Right cardiac atrium (tissue), 5 donors: Measurements from ENCODE around the gene CHD1L. TPM values are rescaled to one million over a fixed set of nuclear protein-coding genes. Genes with fewer than 3 reads are reported as not detected.
"Not testable (repeated sequence)": the region's sequence is repeated elsewhere in the genome, so short reads cannot be mapped to it uniquely, and the experiment has no call there.

Source experiments
- ATAC-seq, 2 donors: fragments of 200-7000 bp; cut with Tn5 transposase; one replicate each; pipeline versions ENCODE4 v1.8.0 to v1.9.1; 2020; ENCODE audit warnings: moderate library complexity in 2 of 2, mild to moderate bottlenecking in 1 of 2
- DNase-seq, 3 donors: peaks; one replicate each; pipeline ENCODE4 v3.0.0-alpha.2; 2020
- H3K27ac ChIP-seq: one replicate; pipeline ENCODE4 v1.5.1; 2013; ENCODE audit warnings: mild to moderate bottlenecking, low read length, control low read depth, moderate library complexity
- H3K27me3 ChIP-seq: one replicate; pipeline ENCODE4 v1.6.1; 2013; ENCODE audit not compliant: control insufficient read depth, insufficient read depth
- H3K4me1 ChIP-seq: one replicate; pipeline ENCODE4 v1.6.1; 2013; ENCODE audit warnings: low read length; ENCODE audit not compliant: control insufficient read depth, insufficient read depth
- H3K4me3 ChIP-seq: one replicate; pipeline ENCODE4 v1.5.1; 2013; ENCODE audit warnings: low read length, control low read depth
- H3K9me3 ChIP-seq: one replicate; pipeline ENCODE4 v1.6.1; 2013; ENCODE audit warnings: low read length; ENCODE audit not compliant: control insufficient read depth
- WGBS: extraction: QIAGEN DNeasy Blood & Tissue Kit; methylation state at CpG from one replicate; pipeline ENCODE4 v1.1.7; 2013; 5-methylcytosine and 5-hydroxymethylcytosine counted together
- intact Hi-C, 4 donors: fragments of 100-400 bp; cut with DNase I; formaldehyde crosslinking; loops; one replicate each; pipeline versions ENCODE4 v1.11.0 to v1.14.0; 2022 to 2023
- polyA plus RNA-seq: library from polyadenylated mRNA; stranded (reverse); fragments of 200-250 nt; gene quantifications from one replicate; pipeline ENCODE4 v1.2.3, GENCODE V29; 2013
- total RNA-seq, 4 donors: library from RNA; stranded (reverse); fragmentation: NEBNext Ultra II Directional; extraction: Animal tissue kit (Norgen Biotek cat#: 25700); gene quantifications; one replicate each; pipeline ENCODE4 v1.2.1, GENCODE V29; 2021
- donor health status: healthy with polysubstance abuse.
- donor health status: DM: no; HTN: yes; CAD: no.
- donor health status: DM: no; HTN: no; CAD: no.
- donor health status: DM: no; HTN: yes; CAD: no; lungs with severe emphysema.
- donor health status: DM: yes; HTN: yes; CAD: no.

CHD1L gene
- total and polyA plus RNA-seq, 5 donors = 6.2 to 11.0 (median 10.6) TPM

- ATAC-seq, intact Hi-C loops, DNase-seq, H3K4me1 ChIP-seq, H3K9me3 ChIP-seq, H3K27me3 ChIP-seq, H3K27ac ChIP-seq, H3K4me3 ChIP-seq: not testable (repeated sequence)
- WGBS = 85% methylated on average over 8 of the region's 8 CpGs
Observed at GRCh38 chr1:147233903-147234302, 8.6 kb upstream of the CHD1L start.

GRCh38 chr1:147235822-147236221 lies 6.7 kb upstream of the CHD1L start:
- intact Hi-C loops = no loop called here
- no peaks in the 10 kb centered on the region for H3K4me1 ChIP-seq
- 92% methylated on average over 1 of the region's 1 CpG for WGBS

GRCh38 chr1:147236448-147236847 lies 6.0 kb upstream of the CHD1L start:
- Histone ChIP-seq H3K4me1 (no peaks in the 10 kb centered on the region), H3K27ac (no peak overlapping the region), H3K27me3 (no peaks in the 10 kb centered on the region), H3K9me3 (no peaks in the 10 kb centered on the region), H3K4me3 (no peak overlapping the region)
- DNase-seq = no peak
- WGBS = 98% methylated on average over 2 of the region's 2 CpGs
- no peak for ATAC-seq
- intact Hi-C loops = no loop called here

More at GRCh38 chr1:147235822-147236221, 6.7 kb upstream of the CHD1L start:
- H3K27ac ChIP-seq = no peak overlapping the region
- no peaks in the 10 kb centered on the region for H3K27me3 ChIP-seq
- no peak for DNase-seq
- no peak overlapping the region for H3K4me3 ChIP-seq
- H3K9me3 ChIP-seq = no peaks in the 10 kb centered on the region
- ATAC-seq = no peak

GRCh38 chr1:147236959-147237791 lies 5.3 kb upstream of the CHD1L start:
- DNase-seq (no peak), ATAC-seq (no peak)
- H3K27ac ChIP-seq = no peak overlapping the region
- intact Hi-C loops = no loop called here
- no peaks in the 10 kb centered on the region for H3K9me3 ChIP-seq
- H3K4me3 ChIP-seq = no peak overlapping the region
- H3K27me3 ChIP-seq = no peaks in the 10 kb centered on the region
- no peaks in the 10 kb centered on the region for H3K4me1 ChIP-seq
- 74% methylated on average over 3 of the region's 3 CpGs for WGBS

GRCh38 chr1:147238053-147238902 lies 4.2 kb upstream of the CHD1L start:
- Histone ChIP-seq H3K27ac (no peak overlapping the region), H3K4me3 (no peak overlapping the region), H3K27me3 (no peaks in the 10 kb centered on the region), H3K9me3 (no peaks in the 10 kb centered on the region), H3K4me1 (no peaks in the 10 kb centered on the region)
- intact Hi-C loops = no loop called here
- no peak for ATAC-seq
- DNase-seq = no peak
- 69% methylated on average over 3 of the region's 3 CpGs for WGBS

GRCh38 chr1:147238925-147239820 lies 3.3 kb upstream of the CHD1L start:
- DNase-seq (no peak), ATAC-seq (no peak)
- peaks cover 2% of the 10 kb centered on the region for H3K4me1 ChIP-seq
- WGBS = 64% methylated on average over 11 of the region's 11 CpGs
- intact Hi-C loops = no loop called here
- no peak overlapping the region for H3K27ac ChIP-seq
- H3K27me3 ChIP-seq = no peaks in the 10 kb centered on the region
- H3K9me3 ChIP-seq = no peaks in the 10 kb centered on the region
- H3K4me3 ChIP-seq = no peak overlapping the region

- ATAC-seq, H3K27ac ChIP-seq, H3K27me3 ChIP-seq, H3K9me3 ChIP-seq, H3K4me1 ChIP-seq, DNase-seq, H3K4me3 ChIP-seq: not testable (repeated sequence)
- intact Hi-C loops = loop anchor here in 1 of 4 donors (5.0 kb wide), 1 partner anchor 68 kb away; the partner anchor contains the start of gene PRKAB2
- WGBS = 88% methylated on average over 5 of the region's 5 CpGs
Observed at GRCh38 chr1:147240131-147240721, 2.3 kb upstream of the CHD1L start.

- Histone ChIP-seq H3K4me1 (peaks cover 2% of the 10 kb centered on the region), H3K27me3 (no peaks in the 10 kb centered on the region), H3K9me3 (no peaks in the 10 kb centered on the region), H3K27ac (peak overlapping the region; percentile 28), H3K4me3 (peak overlapping the region; percentile 9)
- DNase-seq (no peak), ATAC-seq (no peak)
- intact Hi-C loops = loop anchor here in 3 of 4 donors (1.0 to 5.0 kb wide), 3 partner anchors 69 to 70 kb away; partner anchors contain the start of gene PRKAB2 (in 3 of the 3)
- 29% methylated on average over 9 of the region's 9 CpGs for WGBS
Observed at GRCh38 chr1:147241934-147242448, 493 bp upstream of the CHD1L start.

- intact Hi-C loops = loop anchor here in 2 of 4 donors (2.0 to 5.0 kb wide), 2 partner anchors 70 to 71 kb away; partner anchors contain the start of gene PRKAB2 (in 2 of the 2)
- peak; percentile 20 to 34 for ATAC-seq
- no peaks in the 10 kb centered on the region for H3K27me3 ChIP-seq
Observed at GRCh38 chr1:147243228-147243685, 773 bp downstream of the CHD1L start.

GRCh38 chr1:147243841-147244240 lies 1.4 kb downstream of the CHD1L start:
- DNase-seq = no peak
- no peak for ATAC-seq
- intact Hi-C loops = loop anchor here in 2 of 4 donors (2.0 to 5.0 kb wide), 2 partner anchors 71 to 72 kb away; partner anchors contain the start of gene PRKAB2 (in 2 of the 2)
- no peaks in the 10 kb centered on the region for H3K9me3 ChIP-seq
- no peak overlapping the region for H3K27ac ChIP-seq
- no peaks in the 10 kb centered on the region for H3K27me3 ChIP-seq
- peak overlapping the region; percentile 90 for H3K4me3 ChIP-seq
- H3K4me1 ChIP-seq = peaks cover 2% of the 10 kb centered on the region
- 14% methylated on average over 4 of the region's 4 CpGs for WGBS

More at GRCh38 chr1:147243228-147243685, 773 bp downstream of the CHD1L start:
- H3K27ac ChIP-seq = peak overlapping the region; percentile 50
- under 1% methylated on average over 30 of the region's 30 CpGs for WGBS
- peak in 2 of 3 donors; percentile 64 to 69 for DNase-seq
- H3K4me1 ChIP-seq = peaks cover 2% of the 10 kb centered on the region
- H3K4me3 ChIP-seq = peak overlapping the region; percentile 90
- H3K9me3 ChIP-seq = no peaks in the 10 kb centered on the region
